Calu3 (cell line): ENCODE measurements around the gene FBLN2. TPM values are rescaled to one million over a fixed set of nuclear protein-coding genes. Genes with fewer than 3 reads are reported as not detected.

Experiments
- BruUV-seq: library from RNA; stranded (reverse); fragments of 400-500 nt; replicated peaks from 2 replicates; lab custom pipeline; 2021; lab: Mats Ljungman, UMichigan
- CTCF ChIA-PET: fragments of 300-600 bp; sonication (Branson Sonifier 250); formaldehyde crosslinking; loops from one replicate; lab custom pipeline; 2022; ENCODE audit warnings: antibody characterized with exemption; lab: Charles Lee
- DNase-seq: peaks from one replicate; pipeline ENCODE4 v3.0.0; 2022
- H3K27ac Mint-ChIP-seq: one replicate; pipeline ENCODE4 v1.8.0; 2022; ENCODE audit warnings: mixed read lengths; ENCODE audit not compliant: unreplicated experiment
- H3K27me3 Mint-ChIP-seq: one replicate; pipeline ENCODE4 v1.8.0; 2022; ENCODE audit warnings: mixed read lengths; ENCODE audit not compliant: unreplicated experiment
- H3K36me3 Mint-ChIP-seq: one replicate; pipeline ENCODE4 v1.8.0; 2022; ENCODE audit warnings: mild to moderate bottlenecking, moderate library complexity, mixed read lengths; ENCODE audit not compliant: insufficient read depth, unreplicated experiment
- H3K4me1 Mint-ChIP-seq: one replicate; pipeline ENCODE4 v1.8.0; 2022; ENCODE audit warnings: mild to moderate bottlenecking, low read depth, mixed read lengths; ENCODE audit not compliant: unreplicated experiment
- H3K4me3 Mint-ChIP-seq: one replicate; pipeline ENCODE4 v1.8.0; 2022; ENCODE audit warnings: mild to moderate bottlenecking, low read depth, moderate library complexity, mixed read lengths; ENCODE audit not compliant: unreplicated experiment
- H3K9me3 Mint-ChIP-seq: one replicate; pipeline ENCODE4 v1.8.0; 2022; ENCODE audit warnings: low read depth, mixed read lengths; ENCODE audit not compliant: unreplicated experiment
- intact Hi-C: fragments of 100-400 bp; cut with micrococcal nuclease; formaldehyde crosslinking; loops from one replicate; pipeline ENCODE4 v1.10.0; 2022; ENCODE audit not compliant: unreplicated experiment
- total RNA-seq: library from RNA; stranded (reverse); gene quantifications from 2 replicates; pipeline ENCODE4 v1.2.3, GENCODE V29; 2022
- TF ChIP-seq, protein P1 (sequence below): fragments of 200-600 bp; IDR thresholded peaks from one replicate; pipeline ENCODE4 v1.8.0; 2022; ENCODE audit warnings: antibody characterized with exemption; ENCODE audit not compliant: unreplicated experiment

FBLN2 gene
- total RNA-seq, 1 experiment from 2014 or later: not detected

DNA sequence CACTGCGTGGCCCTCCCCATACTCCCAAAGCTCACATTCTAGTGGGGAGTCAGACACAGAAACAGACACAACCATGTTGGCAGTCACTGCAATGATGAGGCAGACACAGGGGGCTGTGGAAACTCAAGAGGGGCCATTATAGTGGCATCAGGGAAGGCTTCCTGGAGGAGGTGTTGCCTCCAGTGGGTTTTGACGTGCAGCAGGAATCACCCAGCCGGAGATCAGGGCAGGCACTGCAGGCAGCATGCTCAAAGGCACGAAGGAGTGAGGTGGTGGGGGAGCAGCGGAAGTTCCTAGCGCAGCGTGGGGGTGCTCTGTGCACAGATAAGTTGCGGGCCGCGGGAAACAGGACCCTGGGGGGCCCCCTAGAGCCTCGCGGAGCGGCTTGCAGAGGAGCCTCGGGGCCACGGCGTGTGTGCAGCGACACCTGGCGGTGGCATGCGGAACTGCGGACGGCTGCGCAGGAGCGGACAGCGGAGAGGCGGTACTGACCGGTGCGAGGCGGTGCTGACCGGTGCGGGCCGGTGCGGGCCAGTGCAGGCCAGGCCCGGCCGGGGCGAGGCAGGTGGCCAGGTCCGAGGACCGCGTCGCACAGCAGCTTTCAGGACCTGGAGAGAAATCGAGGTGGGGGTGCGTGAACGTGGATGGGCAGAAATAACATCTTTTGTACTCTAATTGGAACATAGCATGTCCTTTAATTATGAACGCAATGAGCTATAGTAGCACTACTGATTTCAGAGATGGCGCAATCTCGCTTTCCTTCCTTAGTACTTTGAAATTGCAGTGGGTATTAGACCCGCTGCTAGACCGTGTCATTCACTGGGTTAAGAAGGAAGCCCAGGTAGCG is 101.5 kb downstream of the FBLN2 start:
- no peaks in the 10 kb centered on the region for H3K36me3 Mint-ChIP-seq
- DNase-seq: peak; percentile 88
- H3K27me3 Mint-ChIP-seq: peaks cover 46% of the 10 kb centered on the region
- BruUV-seq: no TSS peak
- no peak overlapping the region for H3K4me3 Mint-ChIP-seq
- H3K27ac Mint-ChIP-seq: no peak overlapping the region
- peaks cover 7% of the 10 kb centered on the region for H3K4me1 Mint-ChIP-seq
- intact Hi-C loops: loop anchor here (10.0 kb wide), 1 partner anchor 474 kb away; the partner anchor contains the start of genes CHCHD4 and TMEM43
- TF ChIP-seq, protein P1, sequence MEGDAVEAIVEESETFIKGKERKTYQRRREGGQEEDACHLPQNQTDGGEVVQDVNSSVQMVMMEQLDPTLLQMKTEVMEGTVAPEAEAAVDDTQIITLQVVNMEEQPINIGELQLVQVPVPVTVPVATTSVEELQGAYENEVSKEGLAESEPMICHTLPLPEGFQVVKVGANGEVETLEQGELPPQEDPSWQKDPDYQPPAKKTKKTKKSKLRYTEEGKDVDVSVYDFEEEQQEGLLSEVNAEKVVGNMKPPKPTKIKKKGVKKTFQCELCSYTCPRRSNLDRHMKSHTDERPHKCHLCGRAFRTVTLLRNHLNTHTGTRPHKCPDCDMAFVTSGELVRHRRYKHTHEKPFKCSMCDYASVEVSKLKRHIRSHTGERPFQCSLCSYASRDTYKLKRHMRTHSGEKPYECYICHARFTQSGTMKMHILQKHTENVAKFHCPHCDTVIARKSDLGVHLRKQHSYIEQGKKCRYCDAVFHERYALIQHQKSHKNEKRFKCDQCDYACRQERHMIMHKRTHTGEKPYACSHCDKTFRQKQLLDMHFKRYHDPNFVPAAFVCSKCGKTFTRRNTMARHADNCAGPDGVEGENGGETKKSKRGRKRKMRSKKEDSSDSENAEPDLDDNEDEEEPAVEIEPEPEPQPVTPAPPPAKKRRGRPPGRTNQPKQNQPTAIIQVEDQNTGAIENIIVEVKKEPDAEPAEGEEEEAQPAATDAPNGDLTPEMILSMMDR: peak; percentile 97
- CTCF ChIA-PET: interaction anchor here (0.6 to 8.3 kb wide), 2 partner anchors 155 to 181 kb away, joined by 3 to 111 read pairs; no protein-coding TSS in a partner anchor
- no peaks in the 10 kb centered on the region for H3K9me3 Mint-ChIP-seq

- no TSS peak for BruUV-seq
- peaks cover 7% of the 10 kb centered on the region for H3K4me1 Mint-ChIP-seq
- TF ChIP-seq, protein P1: no peak
- CTCF ChIA-PET: interaction anchor here (0.6 to 8.3 kb wide), 2 partner anchors 156 to 182 kb away, joined by 3 to 111 read pairs; no protein-coding TSS in a partner anchor
- H3K27me3 Mint-ChIP-seq: peaks cover 47% of the 10 kb centered on the region
- intact Hi-C loops: loop anchor here (10.0 kb wide), 1 partner anchor 474 kb away; the partner anchor contains the start of genes CHCHD4 and TMEM43
- H3K4me3 Mint-ChIP-seq: no peak overlapping the region
- no peak overlapping the region for H3K27ac Mint-ChIP-seq
- no peaks in the 10 kb centered on the region for H3K9me3 Mint-ChIP-seq
- no peak for DNase-seq
- H3K36me3 Mint-ChIP-seq: no peaks in the 10 kb centered on the region
Observed at GRCh38 chr3:13651057-13651400, 102.1 kb downstream of the FBLN2 start.

DNA sequence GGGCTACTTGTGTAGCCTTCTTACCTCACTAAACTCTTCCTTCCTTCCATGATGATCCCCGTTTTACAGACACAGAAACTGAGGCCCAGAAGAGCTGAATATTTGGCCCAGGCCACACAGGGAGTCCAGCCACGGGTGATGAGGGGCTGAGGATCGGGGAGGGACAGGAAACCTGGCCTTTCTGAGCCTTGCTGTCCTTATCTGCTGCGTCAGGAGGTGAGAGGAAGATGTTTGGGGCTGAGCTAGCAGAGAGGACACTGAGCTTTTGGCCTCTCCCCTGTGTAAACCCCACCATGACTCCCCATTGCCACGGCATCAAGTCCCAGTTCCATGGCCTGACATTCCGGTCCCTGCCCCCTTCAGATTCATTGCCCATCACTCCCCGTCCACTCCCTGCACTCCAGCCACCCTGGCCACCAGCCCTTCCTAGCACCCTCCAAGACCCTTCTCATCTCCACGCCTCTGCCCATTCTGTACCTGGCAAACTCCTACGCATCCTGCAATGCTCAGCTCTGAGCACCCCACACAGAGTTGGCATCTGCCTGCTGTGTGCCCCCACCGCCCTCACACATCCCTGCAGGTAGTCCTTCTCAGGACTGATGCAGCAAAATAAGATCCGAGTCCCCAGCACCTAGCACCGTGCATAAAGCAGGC is 103.0 kb downstream of the FBLN2 start:
- Mint-ChIP-seq H3K27me3 (peaks cover 51% of the 10 kb centered on the region), H3K4me3 (no peak overlapping the region), H3K27ac (no peak overlapping the region), H3K4me1 (peaks cover 7% of the 10 kb centered on the region), H3K36me3 (no peaks in the 10 kb centered on the region), H3K9me3 (no peaks in the 10 kb centered on the region)
- intact Hi-C loops: loop anchor here (10.0 kb wide), 1 partner anchor 473 kb away; the partner anchor contains the start of genes CHCHD4 and TMEM43
- no peak for DNase-seq
- no TSS peak for BruUV-seq
- TF ChIP-seq, protein P1: no peak
- CTCF ChIA-PET: interaction anchor here (8.3 kb wide), 1 partner anchor 157 kb away, joined by 111 read pairs; no protein-coding TSS in a partner anchor

DNA sequence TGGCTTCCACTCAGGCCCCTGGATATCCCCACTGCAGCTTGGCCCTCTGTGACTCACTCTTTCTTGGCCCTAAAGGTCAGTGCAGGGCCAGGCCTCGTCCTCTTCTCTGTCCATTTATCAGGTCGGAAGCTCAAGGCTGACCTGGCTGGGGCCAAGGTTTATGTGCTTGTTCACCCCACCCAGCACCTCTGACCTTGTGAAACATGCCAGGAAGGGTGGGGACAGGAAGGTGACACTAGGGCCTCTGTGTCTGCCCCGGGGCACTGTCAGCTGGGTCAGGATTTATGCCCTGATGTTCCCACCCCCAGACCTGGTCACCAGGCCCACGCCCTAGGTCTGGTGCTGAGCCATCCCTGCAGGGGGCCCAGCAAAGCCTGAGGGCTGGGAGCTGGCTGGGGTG is 103.8 kb downstream of the FBLN2 start:
- BruUV-seq: no TSS peak
- no peak overlapping the region for H3K27ac Mint-ChIP-seq
- H3K4me3 Mint-ChIP-seq: no peak overlapping the region
- H3K4me1 Mint-ChIP-seq: peaks cover 14% of the 10 kb centered on the region
- H3K36me3 Mint-ChIP-seq: no peaks in the 10 kb centered on the region
- DNase-seq: no peak
- TF ChIP-seq, protein P1: no peak
- no peaks in the 10 kb centered on the region for H3K9me3 Mint-ChIP-seq
- CTCF ChIA-PET: interaction anchor here (8.3 kb wide), 1 partner anchor 157 kb away, joined by 111 read pairs; no protein-coding TSS in a partner anchor
- H3K27me3 Mint-ChIP-seq: peaks cover 50% of the 10 kb centered on the region
- intact Hi-C loops: loop anchor here (10.0 kb wide), 1 partner anchor 472 kb away; the partner anchor contains the start of genes CHCHD4 and TMEM43
